ENCODE data around the gene HLF.

DNA sequence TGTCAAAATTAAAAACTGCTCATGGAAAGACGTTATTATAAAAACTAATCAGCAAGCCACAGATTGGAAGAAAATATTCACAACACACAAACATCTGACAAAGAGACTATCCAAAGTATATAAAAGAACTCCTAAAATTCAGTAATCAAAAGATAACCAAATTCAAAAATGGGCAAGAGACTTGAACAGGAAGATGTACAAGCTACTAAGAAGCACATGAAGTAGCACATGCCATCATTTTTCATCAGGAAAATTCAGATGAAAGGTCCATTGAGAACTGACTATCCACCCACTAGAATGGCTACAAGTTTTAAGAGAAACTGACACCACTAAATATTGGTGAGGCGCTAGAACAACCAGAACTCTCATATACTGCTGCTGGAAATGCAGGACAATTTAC is 3.4 kb upstream of the HLF start:
- TF ChIP-seq, protein P1, sequence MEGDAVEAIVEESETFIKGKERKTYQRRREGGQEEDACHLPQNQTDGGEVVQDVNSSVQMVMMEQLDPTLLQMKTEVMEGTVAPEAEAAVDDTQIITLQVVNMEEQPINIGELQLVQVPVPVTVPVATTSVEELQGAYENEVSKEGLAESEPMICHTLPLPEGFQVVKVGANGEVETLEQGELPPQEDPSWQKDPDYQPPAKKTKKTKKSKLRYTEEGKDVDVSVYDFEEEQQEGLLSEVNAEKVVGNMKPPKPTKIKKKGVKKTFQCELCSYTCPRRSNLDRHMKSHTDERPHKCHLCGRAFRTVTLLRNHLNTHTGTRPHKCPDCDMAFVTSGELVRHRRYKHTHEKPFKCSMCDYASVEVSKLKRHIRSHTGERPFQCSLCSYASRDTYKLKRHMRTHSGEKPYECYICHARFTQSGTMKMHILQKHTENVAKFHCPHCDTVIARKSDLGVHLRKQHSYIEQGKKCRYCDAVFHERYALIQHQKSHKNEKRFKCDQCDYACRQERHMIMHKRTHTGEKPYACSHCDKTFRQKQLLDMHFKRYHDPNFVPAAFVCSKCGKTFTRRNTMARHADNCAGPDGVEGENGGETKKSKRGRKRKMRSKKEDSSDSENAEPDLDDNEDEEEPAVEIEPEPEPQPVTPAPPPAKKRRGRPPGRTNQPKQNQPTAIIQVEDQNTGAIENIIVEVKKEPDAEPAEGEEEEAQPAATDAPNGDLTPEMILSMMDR (conservative IDR thresholded peaks at IDR 0.05; ENCODE audit: low read depth in 2 of 2): no peak
- no peak for TF ChIP-seq POLR2AphosphoS5 (IDR thresholded peaks at IDR 0.05; ENCODE audit: low read depth)
- no peak for TF ChIP-seq EZH2 (IDR thresholded peaks at IDR 0.05; ENCODE audit: low read depth, unreplicated experiment)
- TF ChIP-seq CREB1 (CRISPR knock-in tag; IDR thresholded peaks at IDR 0.05; ENCODE audit: low read depth): no peak
- TF ChIP-seq EZH2phosphoT487 (IDR thresholded peaks at IDR 0.05; ENCODE audit: unreplicated experiment): no peak
- no peak for TF ChIP-seq STAT1 (IDR thresholded peaks at IDR 0.05; ENCODE audit: unreplicated experiment)
- no peak for TF ChIP-seq JUNB (IDR thresholded peaks at IDR 0.05; ENCODE audit: unreplicated experiment)

All from GM23338 (cell line).